Lung (tissue), 12 donors: ENCODE measurements around the gene UNC5C. TPM values are rescaled to one million over a fixed set of nuclear protein-coding genes. Genes with fewer than 3 reads are reported as not detected.

ENCODE experiments used
- ATAC-seq: fragments of 200-7000 bp; cut with Tn5 transposase; one replicate; pipeline ENCODE4 v1.9.1; 2020; ENCODE audit warnings: moderate number of reproducible peaks; ENCODE audit not compliant: insufficient read depth, low FRiP score
- DNase-seq, 3 donors: peaks; one replicate each; pipeline ENCODE4 v3.0.0-alpha.2; 2013 to 2017
- H3K27ac ChIP-seq, 2 donors: one replicate each; pipeline ENCODE4 v1.5.1; 2013; ENCODE audit warnings: mild to moderate bottlenecking in 2 of 2, moderate library complexity in 2 of 2, control low read depth in 1 of 2, inconsistent platforms in 1 of 2, low read depth in 1 of 2, low read length in 1 of 2
- H3K27me3 ChIP-seq, 3 donors: one replicate each; pipeline ENCODE4 v1.5.1; 2013; ENCODE audit warnings: low read length in 2 of 3; ENCODE audit not compliant: control insufficient read depth in 3 of 3, insufficient read depth in 3 of 3
- H3K36me3 ChIP-seq, 4 donors: one replicate each; pipeline ENCODE4 v1.5.1; 2013; ENCODE audit warnings: low read length in 4 of 4, mild to moderate bottlenecking in 1 of 4, moderate library complexity in 1 of 4; ENCODE audit not compliant: control insufficient read depth in 4 of 4, insufficient read depth in 4 of 4
- H3K4me1 ChIP-seq, 5 donors: one replicate each; pipeline ENCODE4 v1.5.1; 2013; ENCODE audit warnings: low read length in 5 of 5, mild to moderate bottlenecking in 2 of 5, moderate library complexity in 1 of 5; ENCODE audit not compliant: control insufficient read depth in 5 of 5, insufficient read depth in 5 of 5
- H3K4me3 ChIP-seq: one replicate; pipeline ENCODE4 v1.5.1; 2013; ENCODE audit warnings: mild to moderate bottlenecking, control low read depth, moderate library complexity
- H3K9ac ChIP-seq, 2 donors: one replicate each; pipeline ENCODE4 v1.5.1; 2013; ENCODE audit warnings: low read length in 2 of 2, control low read depth in 1 of 2; ENCODE audit not compliant: insufficient read depth in 1 of 2
- H3K9me3 ChIP-seq, 4 donors: one replicate each; pipeline ENCODE4 v1.5.1; 2013; ENCODE audit warnings: low read length in 3 of 4, mild to moderate bottlenecking in 1 of 4, moderate library complexity in 1 of 4; ENCODE audit not compliant: control insufficient read depth in 4 of 4, insufficient read depth in 3 of 4
- WGBS, 2 donors: extraction: QIAGEN DNeasy Blood & Tissue Kit; methylation state at CpG; one replicate each; pipeline ENCODE4 v1.1.7; 2013; 5-methylcytosine and 5-hydroxymethylcytosine counted together
- polyA plus RNA-seq, 2 donors: library from polyadenylated mRNA; stranded (reverse); fragments of 200-250 nt; gene quantifications; one replicate each; pipeline ENCODE4 v1.2.1, GENCODE V29; 2013
- total RNA-seq, 2 donors: library from RNA; depleted of rRNA in 1 of 2; stranded (reverse); fragments of >200 nt in 1 of 2; gene quantifications; one replicate each; pipeline ENCODE4 v1.2.1, GENCODE V29; 2014 to 2021
- TF ChIP-seq, protein P1 (sequence below): IDR thresholded peaks from 2 replicates; pipeline ENCODE4 v1.5.1; 2012; ENCODE audit warnings: mild to moderate bottlenecking; ENCODE audit errors: control extremely low read depth, extremely low read depth
- donor health status: control.
- donor health status: control.
- donor health status: Bipolar disorder and iron deficiency.
- donor health status: healthy.
- donor health status: DM: yes; HTN: yes; CAD: no.

Gene UNC5C
- total and polyA plus RNA-seq, 4 donors = 0.55 to 27.9 (median 3.8) TPM

DNA sequence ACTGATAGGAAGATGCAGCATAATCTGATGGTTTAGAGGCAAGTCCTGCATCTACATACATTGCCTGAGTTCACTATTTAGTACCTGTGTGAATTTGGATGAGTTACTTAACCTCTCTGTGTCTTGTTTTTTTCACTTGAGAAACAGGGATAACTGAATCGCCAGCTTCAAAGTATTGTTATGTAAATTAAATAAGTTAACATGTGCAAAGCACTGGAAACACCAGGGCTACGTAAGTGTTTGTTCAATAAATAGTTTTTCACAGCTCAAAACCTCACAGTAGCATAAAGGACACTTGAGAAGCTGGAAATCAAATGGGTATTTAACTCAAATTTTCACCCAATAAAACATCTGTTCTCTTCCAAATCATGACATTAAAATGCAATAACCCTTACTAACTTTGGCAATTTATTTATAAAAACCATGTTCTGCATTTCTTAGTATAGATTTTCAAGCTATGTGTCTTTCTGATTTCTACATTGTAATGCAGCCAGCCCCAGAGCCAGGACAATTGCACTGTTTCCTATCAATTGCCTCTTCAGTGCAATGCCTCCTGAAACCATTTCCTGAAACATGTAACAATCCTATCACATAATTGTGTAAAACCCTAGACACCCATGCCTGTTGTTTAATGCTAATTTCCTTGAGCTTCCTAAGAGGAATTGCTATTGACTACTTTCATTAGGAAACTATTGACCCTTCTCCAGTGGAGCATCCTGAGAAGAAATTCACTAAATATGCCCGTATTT, 177.1 kb downstream of the UNC5C start:
- no peak for ATAC-seq
- peaks cover 0 to 3% (median 0%) of the 10 kb centered on the region in 4 donors for H3K36me3 ChIP-seq
- peaks cover 0 to 3% (median 0%) of the 10 kb centered on the region in 4 donors for H3K9me3 ChIP-seq
- H3K27me3 ChIP-seq = no peaks in the 10 kb centered on the region
- no peak overlapping the region for H3K4me3 ChIP-seq
- H3K4me1 ChIP-seq = peaks cover 0 to 11% (median 0%) of the 10 kb centered on the region in 5 donors
- no peak overlapping the region for H3K27ac ChIP-seq
- peak in 1 of 3 donors; percentile 26 for DNase-seq
- TF ChIP-seq, protein P1, sequence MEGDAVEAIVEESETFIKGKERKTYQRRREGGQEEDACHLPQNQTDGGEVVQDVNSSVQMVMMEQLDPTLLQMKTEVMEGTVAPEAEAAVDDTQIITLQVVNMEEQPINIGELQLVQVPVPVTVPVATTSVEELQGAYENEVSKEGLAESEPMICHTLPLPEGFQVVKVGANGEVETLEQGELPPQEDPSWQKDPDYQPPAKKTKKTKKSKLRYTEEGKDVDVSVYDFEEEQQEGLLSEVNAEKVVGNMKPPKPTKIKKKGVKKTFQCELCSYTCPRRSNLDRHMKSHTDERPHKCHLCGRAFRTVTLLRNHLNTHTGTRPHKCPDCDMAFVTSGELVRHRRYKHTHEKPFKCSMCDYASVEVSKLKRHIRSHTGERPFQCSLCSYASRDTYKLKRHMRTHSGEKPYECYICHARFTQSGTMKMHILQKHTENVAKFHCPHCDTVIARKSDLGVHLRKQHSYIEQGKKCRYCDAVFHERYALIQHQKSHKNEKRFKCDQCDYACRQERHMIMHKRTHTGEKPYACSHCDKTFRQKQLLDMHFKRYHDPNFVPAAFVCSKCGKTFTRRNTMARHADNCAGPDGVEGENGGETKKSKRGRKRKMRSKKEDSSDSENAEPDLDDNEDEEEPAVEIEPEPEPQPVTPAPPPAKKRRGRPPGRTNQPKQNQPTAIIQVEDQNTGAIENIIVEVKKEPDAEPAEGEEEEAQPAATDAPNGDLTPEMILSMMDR = no peak
- WGBS, 2 donors = 68 to 78% methylated on average over 3 of the region's 3 CpGs
- H3K9ac ChIP-seq = no peak overlapping the region

GRCh38 chr4:95367824-95368223, 180.9 kb downstream of the UNC5C start:
- TF ChIP-seq, protein P1 = no peak
- no peak for DNase-seq
- H3K4me1 ChIP-seq = peaks cover 0 to 20% (median 5%) of the 10 kb centered on the region in 5 donors
- no peak overlapping the region for H3K4me3 ChIP-seq
- H3K36me3 ChIP-seq = no peaks in the 10 kb centered on the region
- H3K27ac ChIP-seq = no peak overlapping the region
- ATAC-seq = no peak
- H3K9me3 ChIP-seq = no peaks in the 10 kb centered on the region
- WGBS, 2 donors = 77 to 85% methylated on average over 2 of the region's 2 CpGs
- H3K9ac ChIP-seq = no peak overlapping the region
- H3K27me3 ChIP-seq = no peaks in the 10 kb centered on the region

GRCh38 chr4:95363966-95364365, 184.8 kb downstream of the UNC5C start:
- TF ChIP-seq, protein P1 = no peak
- Histone ChIP-seq H3K4me1 (peaks cover 0 to 18% (median 11%) of the 10 kb centered on the region in 5 donors), H3K4me3 (no peak overlapping the region), H3K9me3 (no peaks in the 10 kb centered on the region), H3K36me3 (no peaks in the 10 kb centered on the region), H3K9ac (no peak overlapping the region), H3K27me3 (no peaks in the 10 kb centered on the region), H3K27ac (no peak overlapping the region)
- WGBS, 2 donors = 32 to 48% methylated on average over 1 of the region's 1 CpG
- peak; percentile 50 for ATAC-seq
- DNase-seq = peak in 1 of 3 donors; percentile 49

- ATAC-seq (no peak), DNase-seq (no peak)
- Histone ChIP-seq H3K9ac (no peak overlapping the region), H3K4me3 (no peak overlapping the region), H3K4me1 (peaks cover 0 to 21% (median 11%) of the 10 kb centered on the region in 5 donors), H3K9me3 (no peaks in the 10 kb centered on the region), H3K36me3 (no peaks in the 10 kb centered on the region), H3K27me3 (no peaks in the 10 kb centered on the region), H3K27ac (no peak overlapping the region)
- WGBS, 2 donors = 73 to 81% methylated on average over 2 of the region's 2 CpGs
- TF ChIP-seq, protein P1 = no peak
These were observed 185.2 kb downstream of the UNC5C start for GRCh38 chr4:95363559-95363925.
